Stimulated activated CD4-positive, alpha-beta T cell treated with anti-CD3 and anti-CD28 coated beads, Interleukin-12 subunit alpha, Interleukin-12 subunit beta, amount 100 ng/mL, for 24 hours (primary cell): ENCODE results near the gene THAP12.
"Not testable (repeated sequence)": the region's sequence is repeated elsewhere in the genome, so short reads cannot be mapped to it uniquely, and the experiment has no call there.

ENCODE experiments used
- DNase-seq, 2 experiments: peaks; one replicate each; pipeline ENCODE4 v3.0.0-alpha.2; 2020; ENCODE audit warnings: low read depth in 2 of 2

THAP12 gene, protein sequence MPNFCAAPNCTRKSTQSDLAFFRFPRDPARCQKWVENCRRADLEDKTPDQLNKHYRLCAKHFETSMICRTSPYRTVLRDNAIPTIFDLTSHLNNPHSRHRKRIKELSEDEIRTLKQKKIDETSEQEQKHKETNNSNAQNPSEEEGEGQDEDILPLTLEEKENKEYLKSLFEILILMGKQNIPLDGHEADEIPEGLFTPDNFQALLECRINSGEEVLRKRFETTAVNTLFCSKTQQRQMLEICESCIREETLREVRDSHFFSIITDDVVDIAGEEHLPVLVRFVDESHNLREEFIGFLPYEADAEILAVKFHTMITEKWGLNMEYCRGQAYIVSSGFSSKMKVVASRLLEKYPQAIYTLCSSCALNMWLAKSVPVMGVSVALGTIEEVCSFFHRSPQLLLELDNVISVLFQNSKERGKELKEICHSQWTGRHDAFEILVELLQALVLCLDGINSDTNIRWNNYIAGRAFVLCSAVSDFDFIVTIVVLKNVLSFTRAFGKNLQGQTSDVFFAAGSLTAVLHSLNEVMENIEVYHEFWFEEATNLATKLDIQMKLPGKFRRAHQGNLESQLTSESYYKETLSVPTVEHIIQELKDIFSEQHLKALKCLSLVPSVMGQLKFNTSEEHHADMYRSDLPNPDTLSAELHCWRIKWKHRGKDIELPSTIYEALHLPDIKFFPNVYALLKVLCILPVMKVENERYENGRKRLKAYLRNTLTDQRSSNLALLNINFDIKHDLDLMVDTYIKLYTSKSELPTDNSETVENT

DNA sequence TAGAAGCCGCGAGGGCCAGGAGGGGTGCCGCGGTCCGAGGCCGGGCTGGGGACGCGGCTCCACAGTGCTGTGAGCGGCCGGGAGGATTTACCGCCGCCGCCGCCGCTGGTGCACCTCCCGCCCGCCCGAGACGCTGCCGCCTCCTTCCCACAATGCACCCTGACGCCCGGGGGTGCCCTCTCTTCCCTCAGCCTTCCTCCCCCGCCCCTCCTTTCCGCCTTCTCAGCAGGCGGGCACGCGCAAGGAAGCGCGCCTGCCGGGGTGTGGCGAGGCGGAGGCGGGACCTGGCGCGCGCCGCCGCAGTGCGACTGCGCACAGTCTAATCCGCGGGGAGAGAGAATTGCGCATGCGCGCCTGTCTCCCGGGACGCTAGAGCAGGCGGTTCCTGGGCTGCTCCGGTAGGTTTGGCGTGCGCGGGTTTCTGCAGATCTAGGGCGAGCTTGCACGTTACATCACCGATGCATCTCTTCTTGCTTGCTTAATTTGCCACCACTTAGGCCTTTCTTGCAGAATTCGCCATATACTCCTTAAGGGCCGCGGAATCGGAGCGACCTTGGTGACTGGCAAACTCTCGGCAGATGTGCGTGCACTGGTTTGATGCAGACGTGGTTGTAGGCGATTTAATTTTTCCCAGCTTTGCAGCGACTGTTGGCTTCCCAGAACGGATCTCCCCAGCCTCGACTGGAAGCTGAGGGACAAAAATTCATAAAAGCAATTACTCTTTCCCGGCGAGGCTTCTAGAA lies at the start of gene THAP12, which contains the start of gene GVQW3:
Gene THAP12 (minus strand): TSS at position 156 of the 743 bp plus-strand sequence. CDS start 296 bp downstream, outside the sequence.
Gene GVQW3 (plus strand): TSS at position 347 of the 743 bp plus-strand sequence. CDS start 506 bp downstream, outside the sequence.
- peak; percentile 92 to 96 for DNase-seq

DNA sequence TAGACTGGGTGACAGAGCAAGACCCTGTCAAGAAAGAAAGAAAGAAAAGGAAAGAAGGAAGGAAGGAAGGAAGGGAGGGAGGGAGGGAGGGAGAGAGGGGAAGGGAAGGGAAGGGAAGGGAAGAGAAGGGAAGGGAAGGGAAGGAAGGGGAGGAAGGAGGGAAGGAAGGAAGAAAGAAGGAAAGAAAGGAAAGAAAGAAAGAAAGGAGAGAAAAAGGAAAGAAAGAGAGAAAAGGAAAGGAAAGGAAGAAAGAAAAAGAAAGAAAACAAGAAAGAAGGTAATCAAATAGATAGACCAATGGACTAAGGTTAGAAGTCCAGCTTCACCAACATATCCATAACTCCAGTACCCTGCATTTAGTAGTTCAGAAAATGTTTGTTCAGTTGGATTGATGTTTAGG lies 45.7 kb upstream of the THAP12 start:
- DNase-seq, result no peak

DNA sequence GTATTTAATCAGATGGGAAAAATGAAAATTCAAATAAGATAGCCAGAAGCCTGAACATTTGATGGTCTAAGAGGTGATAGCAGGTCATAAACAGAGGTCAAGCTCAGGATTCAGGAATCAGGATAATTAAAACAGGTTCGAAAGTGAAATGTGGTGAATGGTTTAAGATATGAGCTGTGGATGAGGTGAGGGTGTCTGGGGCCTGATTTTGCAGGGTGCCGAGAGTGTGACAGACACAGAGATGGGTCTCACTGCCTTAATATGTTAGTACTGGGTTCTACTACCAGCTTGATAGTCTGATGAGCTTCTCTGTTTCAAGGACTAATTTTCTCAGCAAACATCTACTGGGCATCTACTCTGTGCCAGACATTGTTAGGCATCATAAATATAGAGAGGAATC lies 44.0 kb upstream of the THAP12 start:
- DNase-seq, result no peak

DNA sequence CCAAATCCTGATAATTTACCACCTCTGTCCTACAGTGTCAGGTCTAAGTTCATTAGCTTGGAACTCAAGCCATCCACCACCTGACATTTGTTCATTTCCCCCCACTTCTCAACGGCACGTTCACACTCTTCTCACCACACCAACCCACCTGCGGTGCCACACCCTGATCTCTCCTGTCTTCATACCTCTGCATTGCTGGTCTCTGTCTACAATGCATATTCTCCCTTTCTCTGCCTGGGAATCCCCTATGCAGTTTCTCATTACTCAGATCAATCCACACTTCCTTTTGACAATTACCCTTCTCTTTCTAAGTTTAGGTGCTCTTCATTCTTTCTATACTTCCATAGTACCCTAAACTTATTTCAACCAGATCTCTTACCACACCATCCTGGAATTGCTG lies 43.4 kb upstream of the THAP12 start:
- no peak for DNase-seq

DNA sequence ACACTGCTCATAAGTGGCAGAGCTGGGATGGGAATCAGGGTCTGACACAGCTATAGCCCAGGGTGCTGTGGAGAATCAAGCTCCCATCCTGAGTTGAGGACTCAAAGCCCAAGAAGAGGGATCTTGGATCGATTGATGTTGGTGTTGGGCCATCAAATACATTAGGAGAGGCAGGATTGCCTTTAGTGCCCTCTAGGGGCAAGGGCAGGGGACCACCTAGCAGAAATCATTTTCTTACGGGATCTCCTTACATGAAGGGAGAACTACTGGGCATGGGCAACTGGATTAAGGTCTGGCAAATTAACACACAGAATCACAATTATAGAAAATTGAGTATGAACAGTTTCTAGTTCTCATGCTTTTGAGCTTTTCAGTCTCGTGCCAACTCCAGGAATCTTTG lies 39.0 kb upstream of the THAP12 start:
- no peak for DNase-seq

DNA sequence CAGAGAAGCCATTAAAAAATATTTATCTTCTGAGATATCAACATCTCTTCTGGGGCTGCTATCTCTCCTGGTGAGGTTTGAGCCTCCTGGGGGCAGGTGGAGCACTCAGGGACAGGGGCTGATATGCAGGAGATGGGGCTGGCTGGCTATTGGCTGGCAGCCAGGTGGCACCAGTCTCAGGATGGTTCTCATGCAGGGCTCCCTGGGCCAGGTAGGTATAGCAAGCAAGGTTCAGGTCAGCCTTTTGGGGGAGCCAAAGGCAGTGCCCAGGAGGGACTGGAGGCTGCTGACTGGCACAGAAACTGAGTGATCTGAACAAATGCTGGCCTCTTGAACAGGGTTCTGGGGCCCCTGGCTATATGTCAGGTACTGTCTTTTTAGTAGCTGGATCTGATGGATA lies 34.1 kb upstream of the THAP12 start:
- DNase-seq, result no peak

DNA sequence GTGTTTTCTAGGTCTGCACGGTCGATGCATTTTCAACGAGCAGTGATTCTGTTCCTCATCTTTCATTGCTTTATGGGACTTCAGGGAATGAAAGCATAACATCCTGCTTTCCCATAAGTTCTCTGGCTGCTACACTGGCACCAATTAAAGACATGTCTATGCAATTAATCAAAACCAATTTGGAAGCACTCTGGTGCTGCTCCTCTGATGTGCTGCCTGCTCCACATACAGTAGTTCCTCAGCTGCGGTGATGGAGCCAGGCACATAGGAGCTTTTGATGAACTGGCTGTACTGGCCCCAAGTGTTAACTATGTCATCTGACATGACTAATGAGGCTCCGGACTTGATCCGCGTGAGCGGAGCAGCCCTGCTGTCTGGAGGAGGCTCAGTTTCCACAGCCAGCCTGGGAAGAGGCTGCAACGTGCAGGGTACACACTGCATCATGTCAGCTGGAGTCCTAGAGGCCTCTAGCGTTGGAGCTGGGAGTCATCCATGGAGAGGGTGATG lies 30.0 kb upstream of the THAP12 start:
- no peak for DNase-seq

DNA sequence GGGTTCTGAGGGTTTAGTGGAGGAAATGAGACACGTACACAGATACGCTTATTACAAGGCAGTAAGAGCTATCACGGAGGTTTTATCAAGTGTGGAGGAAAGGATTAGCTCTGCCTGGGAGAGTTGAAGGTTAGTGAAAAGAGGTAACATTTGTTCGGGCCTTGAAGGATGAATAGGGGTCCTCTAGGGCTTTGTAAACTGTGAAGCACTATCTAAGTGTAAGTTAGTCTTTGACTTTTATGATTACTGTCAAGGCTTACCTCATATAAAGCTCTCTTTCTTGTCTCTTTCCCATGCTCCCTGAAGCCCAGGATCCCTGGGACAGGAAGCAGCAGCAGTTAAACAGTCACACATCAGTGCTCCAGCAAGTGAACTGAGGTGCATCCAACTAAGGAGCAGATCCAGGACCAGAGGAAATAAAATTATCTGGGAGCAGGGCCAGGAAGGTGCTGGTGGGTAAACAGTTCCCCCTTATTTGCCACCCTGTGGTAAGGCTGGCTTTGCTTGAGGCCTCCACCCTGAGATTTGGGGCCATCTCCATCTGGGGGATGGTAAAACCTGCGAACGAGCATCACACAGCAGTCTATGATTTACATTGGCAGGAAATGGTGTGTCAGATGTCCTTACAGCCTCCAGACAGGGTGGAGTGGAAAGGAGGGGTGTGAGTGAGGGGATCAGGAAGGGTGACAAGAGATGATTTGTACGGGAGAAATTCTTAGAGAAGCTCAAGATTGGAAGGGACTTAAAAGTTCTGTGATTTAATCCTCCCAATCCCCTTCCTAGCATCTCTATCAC lies 27.4 kb upstream of the THAP12 start:
- DNase-seq, result no peak

DNA sequence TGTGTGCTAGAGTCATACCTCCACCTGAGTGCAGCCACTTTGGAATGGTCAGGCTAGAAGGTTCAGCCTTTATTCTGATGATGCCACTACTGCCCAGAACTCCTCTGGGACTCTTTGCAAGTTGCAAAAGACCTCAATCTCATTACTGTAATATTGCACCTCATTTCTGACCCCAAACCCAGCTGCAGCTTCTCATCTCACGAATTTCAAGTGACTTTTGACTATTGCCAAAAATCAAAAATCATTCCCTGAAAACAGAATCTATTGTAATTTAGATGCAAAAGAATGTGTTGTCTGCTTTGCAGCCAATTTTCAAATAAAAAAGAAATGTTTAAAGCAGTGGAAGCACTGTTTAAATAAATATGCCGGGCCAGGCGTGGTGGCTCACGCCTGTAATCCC lies 25.4 kb upstream of the THAP12 start:
- no peak for DNase-seq

DNA sequence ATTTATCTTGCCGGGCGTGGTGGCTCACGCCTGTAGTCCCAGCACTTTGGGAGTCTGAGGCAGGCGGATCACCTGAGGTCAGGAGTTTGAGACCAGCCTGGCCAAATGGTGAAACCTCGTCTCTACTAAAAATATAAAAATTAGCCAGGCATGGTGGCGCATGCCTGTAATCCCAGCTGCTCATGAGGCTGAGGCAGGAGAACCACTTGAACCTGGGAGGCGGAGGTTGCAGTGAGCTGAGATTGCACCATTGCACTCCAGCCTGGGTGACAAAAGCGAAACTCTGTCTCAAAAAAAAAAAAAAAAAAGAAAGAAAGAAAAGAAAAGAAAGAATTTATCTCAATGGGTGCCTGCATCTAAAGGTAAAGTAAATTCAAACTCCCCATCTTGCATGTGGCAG lies 20.6 kb upstream of the THAP12 start:
- not testable (repeated sequence) for DNase-seq

DNA sequence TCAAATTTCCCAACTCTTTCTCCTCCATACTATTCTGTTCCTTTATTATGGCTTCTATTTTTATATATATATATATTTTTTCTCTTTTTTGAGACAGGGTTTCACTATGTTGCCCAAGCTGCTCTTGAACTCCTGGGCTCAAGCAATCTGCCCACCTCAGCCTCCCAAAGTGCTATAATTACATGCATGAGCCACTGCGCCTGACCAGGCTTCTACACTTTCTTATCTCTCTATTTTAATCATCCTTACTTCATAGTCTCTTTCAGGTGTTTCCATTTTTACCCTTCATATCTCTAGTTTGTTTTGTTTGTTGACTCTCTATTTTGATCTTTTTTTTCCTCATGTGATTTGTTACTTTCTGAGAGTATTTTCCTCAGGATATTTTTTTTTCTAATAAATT lies 20.0 kb upstream of the THAP12 start:
- no peak for DNase-seq

DNA sequence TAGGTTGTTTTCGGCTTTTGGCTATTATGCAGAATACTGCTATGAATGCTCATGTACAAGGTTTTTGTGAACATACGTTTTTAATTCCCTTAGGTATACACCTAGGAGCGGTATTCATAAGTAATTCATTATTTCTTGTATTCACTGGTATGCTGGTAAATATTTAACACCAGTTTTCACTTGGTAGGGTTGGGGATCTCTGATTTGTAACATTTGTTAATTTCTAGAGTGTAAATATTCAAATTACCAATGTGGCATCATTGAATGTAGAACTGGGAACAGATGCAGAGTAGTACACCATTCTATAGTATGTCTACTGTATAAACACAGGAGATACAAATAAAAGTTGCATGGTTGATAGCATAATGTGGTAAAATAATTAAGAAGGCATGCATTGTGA lies 16.5 kb upstream of the THAP12 start:
- DNase-seq, result no peak

DNA sequence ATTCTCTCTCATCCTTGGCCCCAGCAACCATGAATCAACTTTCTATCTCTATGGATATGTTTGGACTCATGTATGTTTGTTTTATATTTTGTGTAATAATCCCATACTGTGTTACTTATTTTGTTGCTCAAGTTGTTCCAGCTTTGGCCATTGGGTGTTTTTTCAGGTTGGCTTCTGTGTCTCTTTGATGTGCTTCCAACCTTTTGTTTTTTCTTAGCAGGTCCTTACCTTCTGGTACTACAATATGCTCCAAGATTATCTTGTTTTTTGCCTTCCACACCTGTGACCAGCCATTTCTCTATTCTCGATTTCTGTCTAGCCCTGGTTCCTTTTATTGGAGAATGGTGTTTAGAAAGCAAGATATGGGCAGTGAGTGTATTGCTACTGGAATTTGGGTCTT lies 14.4 kb upstream of the THAP12 start:
- DNase-seq, result no peak

DNA sequence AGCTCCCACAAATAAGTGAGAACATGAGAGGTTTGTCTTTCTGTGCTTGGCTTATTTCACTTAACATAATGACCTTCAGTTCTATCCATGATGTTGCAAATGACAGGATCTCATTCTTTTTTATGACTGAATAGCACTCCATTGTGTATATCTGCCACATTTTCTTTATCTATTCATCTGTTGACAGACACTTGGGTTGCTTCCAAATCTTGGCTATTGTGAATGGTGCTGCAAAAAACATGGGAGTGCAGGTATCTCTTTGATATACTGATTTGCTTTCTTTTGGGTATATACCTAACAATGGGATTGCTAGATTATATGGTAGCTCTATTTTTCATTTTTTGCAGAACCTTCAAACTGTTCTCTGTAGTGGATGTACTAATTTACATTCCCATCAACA lies 13.5 kb upstream of the THAP12 start:
- no peak for DNase-seq

DNA sequence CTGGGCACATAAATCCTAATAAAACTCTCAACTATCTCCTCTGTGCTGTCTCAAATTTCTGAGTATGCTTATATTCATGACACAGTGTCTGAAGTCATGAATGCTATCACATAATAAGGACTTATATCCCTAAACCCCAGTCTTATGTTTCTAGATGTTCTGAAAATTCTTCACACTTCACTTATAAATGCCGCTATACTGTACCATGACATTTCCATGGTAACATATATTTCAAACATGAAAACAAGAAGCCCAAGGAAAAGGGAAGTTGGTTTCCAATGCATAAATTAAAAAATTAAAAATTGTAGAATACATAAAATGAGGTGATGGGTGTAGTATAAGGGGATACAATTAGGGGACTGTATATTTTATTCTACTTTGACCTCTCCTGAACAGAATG lies 11.9 kb upstream of the THAP12 start:
- DNase-seq, result no peak

DNA sequence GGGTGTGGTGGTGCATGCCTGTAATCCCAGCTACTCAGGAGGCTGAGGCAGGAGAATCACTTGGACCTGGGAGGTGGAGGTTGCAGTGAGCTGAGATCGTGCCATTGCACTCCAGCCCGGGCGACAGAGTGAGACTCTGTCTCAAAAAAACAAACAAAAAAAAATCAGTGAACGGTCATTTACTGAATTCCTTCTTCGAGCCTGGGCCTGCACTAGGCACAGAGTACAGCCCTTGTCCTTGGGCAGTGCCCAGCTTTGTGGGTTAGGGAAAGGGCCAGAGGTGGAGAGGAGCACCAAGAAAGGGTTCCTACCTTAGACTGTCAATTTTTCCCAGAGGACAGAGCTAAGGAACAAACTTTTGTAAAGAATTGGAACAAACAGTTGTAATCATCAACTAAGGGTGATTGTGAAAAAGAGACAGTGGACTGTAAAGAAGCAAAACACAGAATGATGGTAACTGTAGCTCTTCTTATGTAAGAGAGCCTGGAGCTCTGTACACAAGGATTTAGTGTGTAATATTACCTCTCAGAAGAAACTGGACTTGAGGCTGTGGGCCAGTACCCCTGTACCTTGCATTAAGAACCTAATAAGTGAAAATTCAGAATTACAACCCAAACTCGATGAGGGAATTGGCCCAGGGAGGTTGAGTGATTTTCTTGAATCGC lies 11.0 kb upstream of the THAP12 start:
- no peak for DNase-seq

DNA sequence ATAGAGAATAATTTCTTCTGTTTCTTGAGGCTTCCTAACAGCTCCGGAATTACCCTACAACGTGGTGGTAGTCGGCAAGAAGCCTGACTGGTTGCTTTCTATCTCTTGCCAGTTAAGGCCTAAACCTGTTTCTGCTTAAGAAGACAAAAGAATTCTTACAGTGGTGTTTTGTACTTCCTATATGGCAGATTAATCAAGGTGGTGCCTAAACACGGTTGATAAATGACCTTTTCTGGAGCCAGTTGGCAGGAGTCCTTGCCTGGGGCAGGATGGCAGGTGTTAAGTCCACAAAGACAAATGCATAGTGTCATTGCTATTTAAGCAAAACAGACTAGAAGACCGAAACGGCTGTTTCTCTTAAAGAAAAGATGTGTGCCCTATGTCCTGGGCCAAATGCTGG lies 10.1 kb upstream of the THAP12 start:
- no peak for DNase-seq

DNA sequence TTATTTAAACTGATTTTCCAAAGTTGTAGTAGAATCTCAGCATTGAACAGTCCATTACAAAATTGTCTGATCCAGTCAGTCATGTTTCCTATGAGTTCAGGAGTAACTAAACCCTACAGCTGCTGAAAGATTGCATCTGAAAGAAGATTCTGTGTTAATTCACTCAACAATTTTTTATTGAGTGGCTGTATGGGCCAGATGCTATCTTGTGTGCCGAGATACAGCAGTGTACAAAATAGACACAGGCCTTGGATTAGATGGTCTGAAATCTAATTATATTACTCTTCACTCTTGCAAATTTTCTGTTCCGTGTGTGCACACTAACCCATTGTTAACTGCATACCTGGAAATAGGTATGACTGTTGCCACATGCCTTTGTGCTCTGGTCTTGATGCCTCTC lies 7.5 kb upstream of the THAP12 start:
- DNase-seq, result no peak

DNA sequence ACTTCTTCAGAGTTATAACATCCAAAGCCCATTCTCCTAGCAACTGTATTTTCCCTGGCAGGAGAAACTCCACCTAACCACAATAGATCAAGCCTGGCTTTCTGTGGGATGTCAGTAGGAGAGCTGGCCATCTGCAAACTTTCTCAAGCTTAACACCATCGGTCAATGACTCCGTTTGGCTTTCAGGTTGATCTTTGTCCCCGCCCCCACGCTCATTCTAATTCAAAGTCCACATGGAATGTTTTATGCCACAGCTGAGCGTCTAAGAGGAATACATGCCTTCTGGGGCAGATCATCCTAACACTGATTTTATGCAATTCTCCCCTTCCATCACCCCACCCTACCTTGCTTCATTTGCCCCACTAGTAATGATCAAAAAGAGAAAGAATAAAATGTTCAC lies 5.0 kb upstream of the THAP12 start:
- DNase-seq, result no peak

DNA sequence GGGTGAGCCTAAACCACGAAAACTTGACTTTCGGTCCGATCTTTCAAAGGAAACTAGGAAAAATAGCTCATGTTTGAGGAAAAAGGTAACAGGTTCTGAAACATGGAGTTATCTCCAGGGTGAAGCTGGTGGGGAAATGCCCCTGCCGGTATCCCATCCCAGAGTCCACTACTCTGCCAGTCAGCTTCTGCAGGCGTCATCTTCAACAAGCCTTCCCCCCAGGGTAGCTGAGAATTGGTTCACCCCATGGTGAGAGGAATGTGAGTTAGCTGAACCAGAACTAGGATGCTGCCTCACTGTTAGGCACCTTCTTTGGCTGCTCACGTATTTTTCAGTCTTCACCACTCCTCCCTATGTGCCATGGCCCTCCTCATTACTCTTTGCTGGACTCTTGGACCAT lies 1.3 kb upstream of the THAP12 start:
- DNase-seq, result no peak
